ENCODE measurements around the gene DNAI7.

Gene DNAI7

DNA sequence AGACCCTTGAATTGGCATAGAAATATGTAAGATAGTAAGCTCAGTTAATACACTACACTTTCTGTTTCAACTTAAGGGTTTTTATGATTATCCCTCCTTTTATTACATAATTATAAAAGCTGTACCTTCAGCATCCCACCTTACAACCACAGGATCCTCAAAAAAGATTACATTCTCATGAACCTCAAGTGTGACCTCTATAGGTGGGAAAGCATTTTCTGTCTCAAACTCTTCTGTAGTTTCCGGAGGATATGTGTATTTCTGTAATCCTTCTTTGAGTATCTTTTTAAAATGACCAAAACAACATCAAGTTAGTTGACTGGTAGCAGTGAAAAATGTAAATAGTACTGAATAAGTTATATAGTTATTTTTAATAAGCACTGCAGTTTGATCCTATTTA lies 75.9 kb downstream of the DNAI7 start:
- DNase-seq (ENCODE audit: low spot score in 2 of 2) (no peak), ATAC-seq (replicated peaks; ENCODE audit: extremely low read depth, poor library complexity, severe bottlenecking) (no peak)
- H3K27me3 Mint-ChIP-seq: no peaks in the 10 kb centered on the region
- no peaks in the 10 kb centered on the region for H3K9me3 Mint-ChIP-seq
- peaks cover 6% of the 10 kb centered on the region for H3K4me1 Mint-ChIP-seq
- no peak overlapping the region for H3K4me3 Mint-ChIP-seq
- H3K27ac Mint-ChIP-seq (ENCODE audit: low read depth): no peak overlapping the region
- no peaks in the 10 kb centered on the region for H3K36me3 Mint-ChIP-seq (ENCODE audit: insufficient read depth)

GRCh38 chr12:25115677-25116076 lies 79.3 kb downstream of the DNAI7 start:
- Mint-ChIP-seq H3K27me3 (no peaks in the 10 kb centered on the region), H3K36me3 (ENCODE audit: insufficient read depth) (no peaks in the 10 kb centered on the region), H3K9me3 (no peaks in the 10 kb centered on the region), H3K27ac (ENCODE audit: low read depth) (no peak overlapping the region), H3K4me1 (peaks cover 6% of the 10 kb centered on the region), H3K4me3 (no peak overlapping the region)
- no peak for ATAC-seq (replicated peaks; ENCODE audit: extremely low read depth, poor library complexity, severe bottlenecking)
- no peak for DNase-seq (ENCODE audit: low spot score in 2 of 2)

DNA sequence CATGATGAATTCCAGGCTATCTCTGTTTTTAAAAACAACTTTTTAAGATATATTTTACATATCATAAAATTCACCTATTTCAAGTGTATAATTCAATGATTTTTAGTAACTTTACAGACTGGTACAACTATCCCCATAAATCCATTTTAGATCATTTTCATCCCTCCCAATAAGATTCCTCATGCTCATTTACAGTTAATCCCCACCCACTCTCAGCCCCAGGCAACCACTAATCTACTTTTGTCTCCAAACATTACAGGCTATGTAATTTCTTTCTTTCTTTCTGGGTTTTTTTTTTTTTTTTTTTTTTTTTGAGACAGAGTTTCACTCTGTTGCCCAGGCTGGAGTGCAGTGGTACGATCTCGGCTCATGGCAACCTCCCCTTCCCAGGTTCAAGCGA lies 81.3 kb downstream of the DNAI7 start:
- Mint-ChIP-seq H3K27me3 (no peaks in the 10 kb centered on the region), H3K4me1 (no peaks in the 10 kb centered on the region), H3K27ac (ENCODE audit: low read depth) (no peak overlapping the region), H3K36me3 (ENCODE audit: insufficient read depth) (peaks cover 5% of the 10 kb centered on the region), H3K9me3 (peaks cover 6% of the 10 kb centered on the region), H3K4me3 (no peak overlapping the region)
- no peak for ATAC-seq (replicated peaks; ENCODE audit: extremely low read depth, poor library complexity, severe bottlenecking)
- DNase-seq (ENCODE audit: low spot score in 2 of 2): no peak

DNA sequence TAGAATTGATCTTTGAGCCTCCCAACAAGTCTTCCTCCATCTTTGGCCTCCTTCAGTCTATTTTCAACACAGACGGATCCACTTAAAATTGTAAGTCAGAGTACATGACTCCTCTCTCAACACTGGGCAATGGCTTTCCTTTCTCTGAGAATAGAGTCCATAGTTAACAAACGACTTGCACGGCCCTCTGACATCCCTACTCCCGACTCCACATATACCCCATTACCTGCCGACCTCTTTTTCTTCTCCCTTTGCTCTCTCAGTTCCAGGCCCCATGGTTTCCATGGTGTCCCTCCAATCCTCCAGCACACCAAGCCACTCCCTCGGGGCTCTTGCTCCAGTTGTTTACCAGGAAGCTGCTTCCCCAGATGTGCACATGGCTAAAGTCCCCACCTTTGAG lies 84.7 kb downstream of the DNAI7 start:
- DNase-seq (ENCODE audit: low spot score in 2 of 2) (no peak), ATAC-seq (replicated peaks; ENCODE audit: extremely low read depth, poor library complexity, severe bottlenecking) (no peak)

GRCh38 chr12:25107920-25108319 lies 87.0 kb downstream of the DNAI7 start:
- DNase-seq (ENCODE audit: low spot score in 2 of 2): no peak
- ATAC-seq (replicated peaks; ENCODE audit: extremely low read depth, poor library complexity, severe bottlenecking): no peak
- Mint-ChIP-seq H3K4me1 (no peaks in the 10 kb centered on the region), H3K4me3 (no peak overlapping the region), H3K27me3 (no peaks in the 10 kb centered on the region), H3K9me3 (peaks cover 6% of the 10 kb centered on the region), H3K36me3 (ENCODE audit: insufficient read depth) (peaks cover 23% of the 10 kb centered on the region), H3K27ac (ENCODE audit: low read depth) (peak overlapping the region; percentile 57)

More for the DNA sequence above, 84.7 kb downstream of the DNAI7 start:
- Mint-ChIP-seq H3K27ac (ENCODE audit: low read depth) (no peak overlapping the region), H3K4me1 (no peaks in the 10 kb centered on the region), H3K9me3 (peaks cover 6% of the 10 kb centered on the region), H3K4me3 (no peak overlapping the region), H3K27me3 (no peaks in the 10 kb centered on the region), H3K36me3 (ENCODE audit: insufficient read depth) (peaks cover 13% of the 10 kb centered on the region)

- Mint-ChIP-seq H3K9me3 (peaks cover 6% of the 10 kb centered on the region), H3K4me3 (no peak overlapping the region), H3K4me1 (no peaks in the 10 kb centered on the region), H3K27ac (ENCODE audit: low read depth) (no peak overlapping the region), H3K36me3 (ENCODE audit: insufficient read depth) (peaks cover 34% of the 10 kb centered on the region), H3K27me3 (no peaks in the 10 kb centered on the region)
- DNase-seq (ENCODE audit: low spot score in 2 of 2) (no peak), ATAC-seq (replicated peaks; ENCODE audit: extremely low read depth, poor library complexity, severe bottlenecking) (no peak)
Observed at GRCh38 chr12:25106818-25107217, 88.1 kb downstream of the DNAI7 start.

DNA sequence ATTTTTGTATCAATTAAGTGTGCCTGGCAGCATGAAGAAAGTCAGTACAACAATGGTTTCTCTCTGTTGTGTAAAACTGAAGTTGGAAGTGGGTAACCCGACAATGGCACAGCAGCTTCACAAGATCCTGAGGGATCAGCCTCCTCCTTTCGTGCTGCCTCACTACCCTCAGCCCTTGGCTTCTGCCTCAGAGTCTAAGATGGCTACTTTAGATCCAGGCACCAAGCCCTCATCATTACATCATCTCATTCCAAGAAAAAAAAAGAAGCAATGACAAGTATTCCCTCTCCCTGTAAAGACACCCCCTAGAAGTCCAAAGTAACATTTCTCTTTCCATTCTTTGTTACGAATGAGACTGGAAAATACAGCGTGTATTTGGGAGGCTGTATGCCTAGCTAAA lies 92.6 kb downstream of the DNAI7 start:
- no peak for ATAC-seq (replicated peaks; ENCODE audit: extremely low read depth, poor library complexity, severe bottlenecking)
- no peak overlapping the region for H3K4me3 Mint-ChIP-seq
- H3K27ac Mint-ChIP-seq (ENCODE audit: low read depth): no peak overlapping the region
- H3K4me1 Mint-ChIP-seq: peaks cover 5% of the 10 kb centered on the region
- peaks cover 42% of the 10 kb centered on the region for H3K36me3 Mint-ChIP-seq (ENCODE audit: insufficient read depth)
- H3K9me3 Mint-ChIP-seq: no peaks in the 10 kb centered on the region
- no peaks in the 10 kb centered on the region for H3K27me3 Mint-ChIP-seq
- DNase-seq (ENCODE audit: low spot score in 2 of 2): no peak

DNA sequence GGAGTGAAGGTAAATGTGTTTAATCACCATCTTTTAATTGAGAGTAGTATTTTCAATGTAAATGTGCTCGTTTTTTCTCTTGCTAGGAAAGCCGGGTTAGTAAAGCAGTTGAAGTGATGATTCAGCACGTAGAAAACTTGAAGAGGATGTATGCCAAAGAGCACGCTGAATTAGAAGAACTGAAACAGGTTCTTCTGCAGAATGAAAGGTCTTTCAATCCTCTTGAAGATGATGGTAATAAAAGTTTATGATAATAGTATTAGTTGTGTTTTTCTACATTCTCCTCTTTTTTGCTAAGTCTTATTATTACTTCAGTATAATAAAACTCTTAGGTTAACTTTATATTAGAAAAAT lies 93.9 kb downstream of the DNAI7 start:
- no peak for ATAC-seq (replicated peaks; ENCODE audit: extremely low read depth, poor library complexity, severe bottlenecking)
- no peak for DNase-seq (ENCODE audit: low spot score in 2 of 2)
- no peaks in the 10 kb centered on the region for H3K27me3 Mint-ChIP-seq
- H3K9me3 Mint-ChIP-seq: no peaks in the 10 kb centered on the region
- H3K4me1 Mint-ChIP-seq: peaks cover 5% of the 10 kb centered on the region
- peaks cover 52% of the 10 kb centered on the region for H3K36me3 Mint-ChIP-seq (ENCODE audit: insufficient read depth)
- peak overlapping the region; percentile 49 for H3K27ac Mint-ChIP-seq (ENCODE audit: low read depth)
- no peak overlapping the region for H3K4me3 Mint-ChIP-seq

GRCh38 chr12:25100194-25101091 lies 94.5 kb downstream of the DNAI7 start:
- Mint-ChIP-seq H3K27ac (ENCODE audit: low read depth) (peak overlapping the region; percentile 49), H3K9me3 (no peaks in the 10 kb centered on the region), H3K4me1 (peaks cover 5% of the 10 kb centered on the region), H3K4me3 (no peak overlapping the region), H3K27me3 (no peaks in the 10 kb centered on the region), H3K36me3 (ENCODE audit: insufficient read depth) (peaks cover 56% of the 10 kb centered on the region)
- no peak for DNase-seq (ENCODE audit: low spot score in 2 of 2)
- no peak for ATAC-seq (replicated peaks; ENCODE audit: extremely low read depth, poor library complexity, severe bottlenecking)

- H3K9me3 Mint-ChIP-seq: no peaks in the 10 kb centered on the region
- H3K36me3 Mint-ChIP-seq (ENCODE audit: insufficient read depth): peaks cover 52% of the 10 kb centered on the region
- H3K4me3 Mint-ChIP-seq: no peak overlapping the region
- no peak overlapping the region for H3K27ac Mint-ChIP-seq (ENCODE audit: low read depth)
- no peaks in the 10 kb centered on the region for H3K27me3 Mint-ChIP-seq
- ATAC-seq (replicated peaks; ENCODE audit: extremely low read depth, poor library complexity, severe bottlenecking) (no peak), DNase-seq (ENCODE audit: low spot score in 2 of 2) (no peak)
- H3K4me1 Mint-ChIP-seq: peaks cover 5% of the 10 kb centered on the region
Observed at GRCh38 chr12:25099010-25099409, 96.0 kb downstream of the DNAI7 start.

- Mint-ChIP-seq H3K4me1 (peaks cover 39% of the 10 kb centered on the region), H3K4me3 (peak overlapping the region; percentile 36), H3K27ac (ENCODE audit: low read depth) (peak overlapping the region; percentile 72), H3K36me3 (ENCODE audit: insufficient read depth) (peaks cover 32% of the 10 kb centered on the region), H3K9me3 (no peaks in the 10 kb centered on the region), H3K27me3 (no peaks in the 10 kb centered on the region)
- DNase-seq (ENCODE audit: low spot score in 2 of 2): no peak
- ATAC-seq (replicated peaks; ENCODE audit: extremely low read depth, poor library complexity, severe bottlenecking): peak; percentile 64
Observed at GRCh38 chr12:25089738-25090137, 105.2 kb downstream of the DNAI7 start.

- H3K4me3 Mint-ChIP-seq: no peak overlapping the region
- H3K27ac Mint-ChIP-seq (ENCODE audit: low read depth): no peak overlapping the region
- H3K9me3 Mint-ChIP-seq: no peaks in the 10 kb centered on the region
- peaks cover 43% of the 10 kb centered on the region for H3K36me3 Mint-ChIP-seq (ENCODE audit: insufficient read depth)
- DNase-seq (ENCODE audit: low spot score in 2 of 2) (no peak), ATAC-seq (replicated peaks; ENCODE audit: extremely low read depth, poor library complexity, severe bottlenecking) (no peak)
- H3K4me1 Mint-ChIP-seq: peaks cover 33% of the 10 kb centered on the region
- no peaks in the 10 kb centered on the region for H3K27me3 Mint-ChIP-seq
Observed at GRCh38 chr12:25087596-25087995, 107.4 kb downstream of the DNAI7 start.

DNA sequence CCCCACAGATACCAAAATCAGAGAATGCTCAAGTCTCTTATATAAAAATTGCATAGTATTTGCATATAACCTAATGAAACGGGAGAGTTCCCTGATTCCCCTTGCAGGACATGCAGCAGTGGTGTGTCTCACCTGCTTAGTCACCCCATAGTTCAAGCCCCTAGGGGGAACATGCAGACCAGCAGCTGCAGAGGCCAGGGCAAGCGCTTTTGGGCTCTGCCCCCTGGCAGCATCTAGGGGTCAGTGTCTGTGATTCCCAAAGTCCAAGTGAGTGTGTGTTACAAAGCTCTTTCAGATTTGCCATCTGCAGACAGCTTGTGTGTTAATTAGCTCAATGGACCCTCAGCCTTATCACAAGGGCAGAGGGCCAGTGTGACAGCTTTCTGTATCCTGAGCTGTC lies 110.1 kb downstream of the DNAI7 start:
- H3K27ac Mint-ChIP-seq (ENCODE audit: low read depth): peak overlapping the region; percentile 23
- DNase-seq (ENCODE audit: low spot score in 2 of 2) (no peak), ATAC-seq (replicated peaks; ENCODE audit: extremely low read depth, poor library complexity, severe bottlenecking) (no peak)
- peaks cover 53% of the 10 kb centered on the region for H3K36me3 Mint-ChIP-seq (ENCODE audit: insufficient read depth)
- no peaks in the 10 kb centered on the region for H3K9me3 Mint-ChIP-seq
- no peak overlapping the region for H3K4me3 Mint-ChIP-seq
- peaks cover 24% of the 10 kb centered on the region for H3K4me1 Mint-ChIP-seq
- no peaks in the 10 kb centered on the region for H3K27me3 Mint-ChIP-seq
